K562 (cell line): Measurements from ENCODE around the gene ARF5. TPM values are rescaled to one million over a fixed set of nuclear protein-coding genes. Genes with fewer than 3 reads are reported as not detected.

Experiments used
- ATAC-seq: fragments of 200-7000 bp; cut with Tn5 transposase; 3 replicates; pipeline ENCODE4 v1.9.1; 2020; ENCODE audit warnings: moderate library complexity
- BruUV-seq: library from RNA; stranded (reverse); fragments of 400-500 nt; replicated peaks from 2 replicates; lab custom pipeline; 2021; lab: Mats Ljungman, UMichigan
- CTCF ChIA-PET: fragments of 300-600 bp; formaldehyde crosslinking; extraction: SDS; loops from one replicate; lab custom pipeline; 2021; ENCODE audit warnings: low intra/inter-chr PET ratio; lab: Yijun Ruan, JAX
- POLR2A ChIA-PET: fragments of 300-600, 350-650 bp; sonication (Branson Sonifier 250); formaldehyde crosslinking; extraction: SDS; loops from one replicate; lab custom pipeline; 2021; ENCODE audit warnings: antibody characterized with exemption, inconsistent platforms; lab: Yijun Ruan, JAX
- DNase-seq, 4 experiments: peaks; one replicate each; pipeline versions ENCODE4 v3.0.0 to v3.0.0-alpha.2; 2011 to 2018; ENCODE audit warnings: low spot score in 3 of 4, mixed read lengths in 3 of 4; ENCODE audit errors: extremely low read depth in 1 of 4
- FAIRE-seq: peaks from 2 replicates; lab custom pipeline; 2011; peaks lifted over from hg19 to GRCh38; lab: Jason Lieb, UNC
- H2AFZ ChIP-seq: 2 replicates; pipeline ENCODE4 v1.6.0; 2011; ENCODE audit warnings: low read depth, low read length, control low read depth, inconsistent platforms
- H3K27ac ChIP-seq: fragments of 200-600 bp; 3 replicates; pipeline ENCODE4 v1.8.0; 2011; ENCODE audit warnings: low read depth, mild to moderate bottlenecking, control low read depth, inconsistent platforms, low read length, moderate library complexity, mixed read lengths; ENCODE audit errors: extremely low read depth
- H3K27me3 ChIP-seq, 2 experiments: fragments of 300-600 bp in 1 of 2; 2 replicates in 1 of 2; 3 replicates in 1 of 2; pipeline versions ENCODE4 v1.6.0 to v1.8.0; 2011; ENCODE audit warnings: inconsistent platforms in 2 of 2, low read length in 2 of 2, mild to moderate bottlenecking in 1 of 2, mixed read lengths in 1 of 2, moderate library complexity in 1 of 2; ENCODE audit not compliant: control insufficient read depth in 2 of 2, insufficient read depth in 2 of 2
- H3K36me3 ChIP-seq: fragments of 300-600 bp; 3 replicates; pipeline ENCODE4 v1.8.0; 2011; ENCODE audit warnings: mild to moderate bottlenecking, low read length, inconsistent platforms; ENCODE audit not compliant: control insufficient read depth, insufficient read depth
- H3K4me1 ChIP-seq, 2 experiments: fragments of 200-600 bp in 1 of 2; replicated peaks in 1 of 2; 2 replicates in 1 of 2; 3 replicates in 1 of 2; pipeline versions ENCODE4 v1.5.1 to v1.8.0; 2011; ENCODE audit warnings: inconsistent platforms in 2 of 2, low read length in 2 of 2, mild to moderate bottlenecking in 1 of 2, mixed read lengths in 1 of 2, moderate library complexity in 1 of 2; ENCODE audit not compliant: control insufficient read depth in 2 of 2, insufficient read depth in 2 of 2
- H3K4me2 ChIP-seq: 2 replicates; pipeline ENCODE4 v1.6.1; 2011; ENCODE audit warnings: low read length, control low read depth, inconsistent platforms, mixed read lengths; ENCODE audit not compliant: insufficient read depth
- H3K4me3 ChIP-seq: fragments of 200-600 bp; sonication (generic), shearing (Covaris generic); 2 replicates; pipeline ENCODE4 v1.5.1; 2016; ENCODE audit warnings: control low read depth, inconsistent platforms
- H3K79me2 ChIP-seq: fragments of 200-600 bp; 3 replicates; pipeline ENCODE4 v1.8.0; 2011; ENCODE audit warnings: low read length, inconsistent platforms; ENCODE audit not compliant: control insufficient read depth, insufficient read depth
- H3K9ac ChIP-seq, 2 experiments: 2 replicates each; pipeline versions ENCODE4 v1.6.0 to v1.6.1; 2011; ENCODE audit warnings: low read depth in 2 of 2, low read length in 2 of 2, control low read depth in 1 of 2, inconsistent platforms in 1 of 2, mild to moderate bottlenecking in 1 of 2, mixed read lengths in 1 of 2; ENCODE audit not compliant: insufficient read depth in 1 of 2
- H3K9me1 ChIP-seq: one replicate; pipeline ENCODE4 v1.6.0; 2011; ENCODE audit warnings: inconsistent platforms, mild to moderate bottlenecking, low read length, moderate library complexity; ENCODE audit not compliant: control insufficient read depth, insufficient read depth
- H3K9me3 ChIP-seq: replicated peaks from 2 replicates; pipeline ENCODE4 v1.5.1; 2011; ENCODE audit warnings: low read depth, low read length, inconsistent platforms; ENCODE audit not compliant: control insufficient read depth, insufficient read depth
- H4K20me1 ChIP-seq: replicated peaks from 2 replicates; pipeline ENCODE4 v1.6.1; 2011; ENCODE audit warnings: low read length, inconsistent platforms, mixed read lengths; ENCODE audit not compliant: control insufficient read depth, insufficient read depth
- ARID2 ChIP-seq: fragments of 450-650 bp; IDR thresholded peaks from 2 replicates; pipeline ENCODE4 v1.6.1; 2017; ENCODE audit warnings: antibody characterized with exemption, mild to moderate bottlenecking
- BRD4 ChIP-seq: fragments of 200-600 bp; sonication (generic); IDR thresholded peaks from 2 replicates; pipeline ENCODE4 v1.6.1; 2017; ENCODE audit warnings: inconsistent platforms
- ESRRA ChIP-seq: fragments of 450-650 bp; IDR thresholded peaks from 2 replicates; pipeline ENCODE4 v1.6.1; 2014; ENCODE audit warnings: low read depth, mild to moderate bottlenecking, moderate library complexity, borderline replicate concordance
- MLX ChIP-seq, 2 experiments: fragments of 450-650 bp in 1 of 2; sonication (generic) in 1 of 2; formaldehyde crosslinking; conservative IDR thresholded peaks; 2 replicates each; pipeline versions ENCODE4 v1.4.0 to v1.8.1; 2020 to 2022; ENCODE audit warnings: mild to moderate bottlenecking in 1 of 2, missing genetic modification reagents in 1 of 2
- MTF1 ChIP-seq: fragments of 250-450 bp; sonication (Bioruptor Pico); IDR thresholded peaks from 2 replicates; pipeline ENCODE4 v1.9.0; 2021; ENCODE audit warnings: moderate library complexity, mild to moderate bottlenecking, inconsistent platforms, borderline replicate concordance
- TOE1 ChIP-seq, 2 experiments: fragments of 450-650 bp in 1 of 2; sonication (generic) in 1 of 2; formaldehyde crosslinking in 1 of 2; IDR thresholded peaks; 2 replicates each; pipeline versions ENCODE4 v1.7.1 to v1.8.0; 2016 to 2022; ENCODE audit warnings: borderline replicate concordance in 2 of 2, mild to moderate bottlenecking in 2 of 2, antibody characterized with exemption in 1 of 2, inconsistent platforms in 1 of 2, low read depth in 1 of 2, missing genetic modification reagents in 1 of 2, moderate library complexity in 1 of 2
- ZNF143 ChIP-seq: sonication (generic); formaldehyde crosslinking; IDR thresholded peaks from 2 replicates; pipeline ENCODE4 v1.9.0; 2022; ENCODE audit warnings: mild to moderate bottlenecking, missing genetic modification reagents
- ZNF316 ChIP-seq: fragments of 450-650 bp; IDR thresholded peaks from 2 replicates; pipeline ENCODE4 v1.6.1; 2016
- WGBS: fragments of 100-300 bp; shearing (Covaris generic); methylation state at CpG from one replicate; pipeline ENCODE4 v1.1.6; 2016; ENCODE audit warnings: low coverage, mixed read lengths; ENCODE audit not compliant: insufficient coverage; ENCODE audit errors: missing lambda C conversion rate; 5-methylcytosine and 5-hydroxymethylcytosine counted together
- in situ Hi-C: fragments of 300-500 bp; cut with MboI; formaldehyde crosslinking; loops from 4 replicates; pipeline ENCODE4 v1.15.0; 2018; ENCODE audit warnings: inconsistent platforms, mixed read lengths
- intact Hi-C: fragments of 100-400 bp; cut with micrococcal nuclease; formaldehyde crosslinking; loops from 2 replicates; pipeline ENCODE4 v1.14.2; 2022
- polyA plus RNA-seq, 8 experiments: library from polyadenylated mRNA; depleted of rRNA in 4 of 8; stranded (reverse) in 5 of 8; unstranded in 3 of 8; fragments of >200 nt; fragmentation: Nextera tagmentation in 2 of 8; fragmentation: Illumina TruSeq in 1 of 8; extraction: Ambion mirVana in 2 of 8; extraction: Trizol in 1 of 8; gene quantifications; 2 replicates each; pipeline versions ENCODE4 v1.2.1 to v1.2.3, GENCODE V29; 2011 to 2014; ENCODE audit warnings: inconsistent platforms in 1 of 8, missing spikeins in 1 of 8
- total RNA-seq, 7 experiments: library from RNA; depleted of rRNA in 6 of 7; stranded (reverse); fragments of >200 nt in 6 of 7; fragmentation: Illumina TruSeq in 2 of 7; extraction: Trizol in 2 of 7; gene quantifications; 2 replicates each; pipeline versions ENCODE4 v1.2.1 to v1.2.3, GENCODE V29; 2011 to 2021; ENCODE audit warnings: low replicate concordance in 1 of 7
- TF ChIP-seq, protein P1 (sequence below): sonication (generic); formaldehyde crosslinking; IDR thresholded peaks from 2 replicates; pipeline ENCODE4 v1.8.1; 2023; ENCODE audit warnings: mild to moderate bottlenecking, missing genetic modification reagents
- TF ChIP-seq, protein P2 (sequence below): fragments of 250-450 bp; sonication (Bioruptor Pico); IDR thresholded peaks from 2 replicates; pipeline ENCODE4 v1.9.0; 2021; ENCODE audit warnings: mild to moderate bottlenecking
- TF ChIP-seq, protein P3 (sequence below): IDR thresholded peaks from 2 replicates; pipeline ENCODE4 v1.6.1; 2014; ENCODE audit warnings: antibody characterized with exemption
- TF ChIP-seq, protein P4 (sequence below): fragments of 150-350 bp; conservative IDR thresholded peaks from 2 replicates; pipeline ENCODE4 v1.6.1; 2014; ENCODE audit warnings: low read length

Gene ARF5
- total and polyA plus RNA-seq, 9 of the 15 experiments (the other 6 are each of a cell fraction or from before 2014, with no cell fraction given), result 8.1 to 290 (median 125) TPM

DNA sequence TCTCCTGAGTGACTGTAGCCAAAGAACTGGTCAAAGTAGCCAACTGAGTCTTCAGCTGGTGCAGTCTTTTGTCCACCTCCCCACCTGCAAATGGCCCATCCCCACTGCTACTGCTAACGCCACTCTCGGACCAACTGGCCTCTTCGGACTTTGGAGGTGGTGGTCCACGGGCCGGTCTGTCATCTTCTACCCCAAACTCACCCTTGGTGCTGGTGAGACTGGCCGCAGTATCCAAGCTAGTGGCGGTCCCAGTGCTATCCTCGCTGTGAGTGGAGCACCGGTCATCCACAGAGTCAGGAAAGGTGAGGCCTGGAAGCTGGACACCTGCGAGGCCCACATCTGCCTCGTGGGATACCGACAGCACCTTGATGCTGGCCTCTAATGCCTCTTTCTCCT is 3.6 kb upstream of the ARF5 start:
- no peak for DNase-seq
- Histone ChIP-seq H3K4me3 (peak overlapping the region; percentile 86), H3K9me1 (peaks cover 10% of the 10 kb centered on the region), H3K27me3 (no peaks in the 10 kb centered on the region), H3K9me3 (peaks cover 6% of the 10 kb centered on the region; the same call in 1 of the 2 replicates), H2AFZ (peak overlapping the region; percentile 97), H3K79me2 (peaks cover 34% of the 10 kb centered on the region), H3K4me2 (peak overlapping the region; percentile 92), H4K20me1 (peaks cover 15% of the 10 kb centered on the region), H3K36me3 (peaks cover 43% of the 10 kb centered on the region), H3K27ac (peak overlapping the region; percentile 58; the same call in 1 of the 3 replicates), H3K9ac (peak overlapping the region; percentile 83 to 93), H3K4me1 (peaks cover 28 to 49% of the 10 kb centered on the region in 2 experiments; a peak in 4 of 5 replicates)
- in situ Hi-C loops (no loop called here), intact Hi-C loops (loop anchor here (5.0 kb wide), 1 partner anchor 68 kb away; the partner anchor contains the start of gene SND1)
- ATAC-seq, result no peak
- WGBS, result 3% methylated on average over 12 of the region's 12 CpGs
- POLR2A ChIA-PET, result interaction anchor here (0.8 to 2.1 kb wide), 6 partner anchors 9 to 271 kb away, joined by 3 to 11 read pairs (median 6); partner anchors contain the start of gene FSCN3
- TF ChIP-seq TOE1 (IDR thresholded peaks at IDR 0.05; ENCODE audit: borderline replicate concordance), result no peak
- 0 out of 2 replicates have a peak, but pooled peaks have one; percentile 5 for TF ChIP-seq TOE1 (CRISPR knock-in tag; IDR thresholded peaks at IDR 0.05; ENCODE audit: borderline replicate concordance, low read depth)
- TF ChIP-seq ZNF143 (CRISPR knock-in tag), result 0 out of 2 replicates have a peak, but pooled peaks have one; percentile 8
- TF ChIP-seq, protein P1, sequence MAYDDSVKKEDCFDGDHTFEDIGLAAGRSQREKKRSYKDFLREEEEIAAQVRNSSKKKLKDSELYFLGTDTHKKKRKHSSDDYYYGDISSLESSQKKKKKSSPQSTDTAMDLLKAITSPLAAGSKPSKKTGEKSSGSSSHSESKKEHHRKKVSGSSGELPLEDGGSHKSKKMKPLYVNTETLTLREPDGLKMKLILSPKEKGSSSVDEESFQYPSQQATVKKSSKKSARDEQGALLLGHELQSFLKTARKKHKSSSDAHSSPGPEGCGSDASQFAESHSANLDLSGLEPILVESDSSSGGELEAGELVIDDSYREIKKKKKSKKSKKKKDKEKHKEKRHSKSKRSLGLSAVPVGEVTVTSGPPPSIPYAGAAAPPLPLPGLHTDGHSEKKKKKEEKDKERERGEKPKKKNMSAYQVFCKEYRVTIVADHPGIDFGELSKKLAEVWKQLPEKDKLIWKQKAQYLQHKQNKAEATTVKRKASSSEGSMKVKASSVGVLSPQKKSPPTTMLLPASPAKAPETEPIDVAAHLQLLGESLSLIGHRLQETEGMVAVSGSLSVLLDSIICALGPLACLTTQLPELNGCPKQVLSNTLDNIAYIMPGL, result 0 out of 2 replicates have a peak, but pooled peaks have one; percentile 51
- no peak for TF ChIP-seq MLX (CRISPR knock-in tag; conservative IDR thresholded peaks at IDR 0.05)
- TF ChIP-seq MTF1 (CRISPR knock-in tag), result no peak
- TF ChIP-seq ARID2, result no peak
- TF ChIP-seq, protein P2, sequence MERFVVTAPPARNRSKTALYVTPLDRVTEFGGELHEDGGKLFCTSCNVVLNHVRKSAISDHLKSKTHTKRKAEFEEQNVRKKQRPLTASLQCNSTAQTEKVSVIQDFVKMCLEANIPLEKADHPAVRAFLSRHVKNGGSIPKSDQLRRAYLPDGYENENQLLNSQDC, result no peak
- no peak for TF ChIP-seq ZNF316
- TF ChIP-seq, protein P3, sequence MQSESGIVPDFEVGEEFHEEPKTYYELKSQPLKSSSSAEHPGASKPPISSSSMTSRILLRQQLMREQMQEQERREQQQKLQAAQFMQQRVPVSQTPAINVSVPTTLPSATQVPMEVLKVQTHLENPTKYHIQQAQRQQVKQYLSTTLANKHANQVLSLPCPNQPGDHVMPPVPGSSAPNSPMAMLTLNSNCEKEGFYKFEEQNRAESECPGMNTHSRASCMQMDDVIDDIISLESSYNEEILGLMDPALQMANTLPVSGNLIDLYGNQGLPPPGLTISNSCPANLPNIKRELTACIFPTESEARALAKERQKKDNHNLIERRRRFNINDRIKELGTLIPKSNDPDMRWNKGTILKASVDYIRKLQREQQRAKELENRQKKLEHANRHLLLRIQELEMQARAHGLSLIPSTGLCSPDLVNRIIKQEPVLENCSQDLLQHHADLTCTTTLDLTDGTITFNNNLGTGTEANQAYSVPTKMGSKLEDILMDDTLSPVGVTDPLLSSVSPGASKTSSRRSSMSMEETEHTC, result 0 out of 2 replicates have a peak, but pooled peaks have one; percentile 18
- TF ChIP-seq, protein P4, sequence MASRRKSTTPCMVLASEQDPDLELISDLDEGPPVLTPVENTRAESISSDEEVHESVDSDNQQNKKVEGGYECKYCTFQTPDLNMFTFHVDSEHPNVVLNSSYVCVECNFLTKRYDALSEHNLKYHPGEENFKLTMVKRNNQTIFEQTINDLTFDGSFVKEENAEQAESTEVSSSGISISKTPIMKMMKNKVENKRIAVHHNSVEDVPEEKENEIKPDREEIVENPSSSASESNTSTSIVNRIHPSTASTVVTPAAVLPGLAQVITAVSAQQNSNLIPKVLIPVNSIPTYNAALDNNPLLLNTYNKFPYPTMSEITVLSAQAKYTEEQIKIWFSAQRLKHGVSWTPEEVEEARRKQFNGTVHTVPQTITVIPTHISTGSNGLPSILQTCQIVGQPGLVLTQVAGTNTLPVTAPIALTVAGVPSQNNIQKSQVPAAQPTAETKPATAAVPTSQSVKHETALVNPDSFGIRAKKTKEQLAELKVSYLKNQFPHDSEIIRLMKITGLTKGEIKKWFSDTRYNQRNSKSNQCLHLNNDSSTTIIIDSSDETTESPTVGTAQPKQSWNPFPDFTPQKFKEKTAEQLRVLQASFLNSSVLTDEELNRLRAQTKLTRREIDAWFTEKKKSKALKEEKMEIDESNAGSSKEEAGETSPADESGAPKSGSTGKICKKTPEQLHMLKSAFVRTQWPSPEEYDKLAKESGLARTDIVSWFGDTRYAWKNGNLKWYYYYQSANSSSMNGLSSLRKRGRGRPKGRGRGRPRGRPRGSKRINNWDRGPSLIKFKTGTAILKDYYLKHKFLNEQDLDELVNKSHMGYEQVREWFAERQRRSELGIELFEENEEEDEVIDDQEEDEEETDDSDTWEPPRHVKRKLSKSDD, result no peak
- TF ChIP-seq BRD4, result 0 out of 2 replicates have a peak, but pooled peaks have one; percentile 37
- TF ChIP-seq ESRRA, result no peak
- no peak for FAIRE-seq
- BruUV-seq, result no TSS peak
- CTCF ChIA-PET, result no interaction called here
